Breast epithelium (tissue), 4 donors: ENCODE data around the gene PYGB. TPM values are rescaled to one million over a fixed set of nuclear protein-coding genes. Genes with fewer than 3 reads are reported as not detected.
"Not testable (repeated sequence)": the region's sequence is repeated elsewhere in the genome, so short reads cannot be mapped to it uniquely, and the experiment has no call there.

Experiments used
- DNase-seq, 2 donors: peaks; one replicate each; pipeline ENCODE4 v3.0.0-alpha.2; 2019; ENCODE audit warnings: low spot score in 2 of 2
- H3K27ac ChIP-seq, 2 donors: fragments of 200-600 bp; sonication (generic) in 1 of 2; one replicate each; pipeline ENCODE4 v1.5.1; 2016 to 2019; ENCODE audit warnings: mild to moderate bottlenecking in 1 of 2
- H3K27me3 ChIP-seq, 2 donors: fragments of 200-600 bp; sonication (generic) in 1 of 2; one replicate each; pipeline versions ENCODE4 v1.5.1 to v1.6.0; 2017 to 2019; ENCODE audit warnings: control low read depth in 1 of 2, mild to moderate bottlenecking in 1 of 2
- H3K36me3 ChIP-seq: fragments of 200-600 bp; one replicate; pipeline ENCODE4 v1.5.1; 2019
- H3K4me1 ChIP-seq, 2 donors: fragments of 200-600 bp; sonication (generic); one replicate each; pipeline ENCODE4 v1.5.1; 2016 to 2019; ENCODE audit warnings: control low read depth in 1 of 2
- H3K4me3 ChIP-seq, 3 donors: fragments of 200-600 bp; sonication (generic); 1 replicate in 2 of 3; 2 replicates in 1 of 3; pipeline ENCODE4 v1.5.1; 2016 to 2019; ENCODE audit warnings: mild to moderate bottlenecking in 3 of 3, moderate library complexity in 2 of 3
- H3K9me3 ChIP-seq, 2 donors: fragments of 200-600 bp; sonication (generic) in 1 of 2; one replicate each; pipeline ENCODE4 v1.5.1; 2016 to 2019; ENCODE audit warnings: control low read depth in 1 of 2
- POLR2A ChIP-seq: fragments of 450-650 bp; IDR thresholded peaks from one replicate; pipeline ENCODE4 v1.6.1; 2016; ENCODE audit warnings: antibody characterized with exemption, mild to moderate bottlenecking, moderate library complexity
- POLR2AphosphoS5 ChIP-seq, 3 donors: sonication (generic); formaldehyde crosslinking; IDR thresholded peaks; one replicate each; pipeline ENCODE4 v1.6.1; 2017; ENCODE audit warnings: antibody characterized with exemption in 3 of 3
- intact Hi-C: fragments of 100-400 bp; cut with DNase I; formaldehyde crosslinking; loops from one replicate; pipeline ENCODE4 v1.15.1; 2023; ENCODE audit warnings: low total_unique reads
- total RNA-seq, 3 donors: library from RNA; depleted of rRNA; stranded (reverse); fragments of >200 nt; gene quantifications; one replicate each; pipeline ENCODE4 v1.1.0, GENCODE V29; 2016
- TF ChIP-seq, protein P1 (sequence below), 3 donors: fragments of 450-650 bp; IDR thresholded peaks; one replicate each; pipeline ENCODE4 v1.5.1; 2016 to 2017; ENCODE audit warnings: antibody characterized with exemption in 3 of 3, mild to moderate bottlenecking in 3 of 3, moderate library complexity in 3 of 3

PYGB gene
- total RNA-seq, 3 donors from 2014 or later = 95.7 to 128 (median 121) TPM

DNA sequence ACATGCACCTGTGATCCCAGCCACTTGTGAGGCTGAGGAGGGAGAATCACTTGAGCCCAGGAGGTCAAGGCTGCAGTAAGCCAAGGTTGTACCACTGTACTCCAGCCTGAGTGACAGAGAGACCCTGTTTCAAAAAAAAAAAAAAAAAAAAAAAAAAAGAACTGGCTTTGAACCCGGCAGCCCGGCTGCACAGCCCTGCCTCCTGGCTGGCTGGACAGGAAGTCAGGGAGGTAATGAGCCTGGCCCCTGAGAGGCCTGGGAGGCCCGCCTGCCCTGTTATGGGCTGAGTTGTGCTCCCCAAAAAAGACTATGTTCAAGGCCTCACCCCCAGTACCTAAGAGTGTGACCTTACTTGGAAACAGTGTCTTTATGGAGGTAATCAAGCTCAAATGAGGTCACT, 77.2 kb downstream of the PYGB start:
- no peaks in the 10 kb centered on the region for H3K9me3 ChIP-seq
- DNase-seq = no peak
- H3K4me1 ChIP-seq = no peaks in the 10 kb centered on the region
- H3K27me3 ChIP-seq = no peaks in the 10 kb centered on the region
- no peak for TF ChIP-seq POLR2AphosphoS5 (IDR thresholded peaks at IDR 0.05)
- TF ChIP-seq POLR2A = no peak
- TF ChIP-seq, protein P1, sequence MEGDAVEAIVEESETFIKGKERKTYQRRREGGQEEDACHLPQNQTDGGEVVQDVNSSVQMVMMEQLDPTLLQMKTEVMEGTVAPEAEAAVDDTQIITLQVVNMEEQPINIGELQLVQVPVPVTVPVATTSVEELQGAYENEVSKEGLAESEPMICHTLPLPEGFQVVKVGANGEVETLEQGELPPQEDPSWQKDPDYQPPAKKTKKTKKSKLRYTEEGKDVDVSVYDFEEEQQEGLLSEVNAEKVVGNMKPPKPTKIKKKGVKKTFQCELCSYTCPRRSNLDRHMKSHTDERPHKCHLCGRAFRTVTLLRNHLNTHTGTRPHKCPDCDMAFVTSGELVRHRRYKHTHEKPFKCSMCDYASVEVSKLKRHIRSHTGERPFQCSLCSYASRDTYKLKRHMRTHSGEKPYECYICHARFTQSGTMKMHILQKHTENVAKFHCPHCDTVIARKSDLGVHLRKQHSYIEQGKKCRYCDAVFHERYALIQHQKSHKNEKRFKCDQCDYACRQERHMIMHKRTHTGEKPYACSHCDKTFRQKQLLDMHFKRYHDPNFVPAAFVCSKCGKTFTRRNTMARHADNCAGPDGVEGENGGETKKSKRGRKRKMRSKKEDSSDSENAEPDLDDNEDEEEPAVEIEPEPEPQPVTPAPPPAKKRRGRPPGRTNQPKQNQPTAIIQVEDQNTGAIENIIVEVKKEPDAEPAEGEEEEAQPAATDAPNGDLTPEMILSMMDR (IDR thresholded peaks at IDR 0.05) = no peak
- intact Hi-C loops = no loop called here
- H3K27ac ChIP-seq = no peak overlapping the region
- no peaks in the 10 kb centered on the region for H3K36me3 ChIP-seq
- H3K4me3 ChIP-seq = no peak overlapping the region

DNA sequence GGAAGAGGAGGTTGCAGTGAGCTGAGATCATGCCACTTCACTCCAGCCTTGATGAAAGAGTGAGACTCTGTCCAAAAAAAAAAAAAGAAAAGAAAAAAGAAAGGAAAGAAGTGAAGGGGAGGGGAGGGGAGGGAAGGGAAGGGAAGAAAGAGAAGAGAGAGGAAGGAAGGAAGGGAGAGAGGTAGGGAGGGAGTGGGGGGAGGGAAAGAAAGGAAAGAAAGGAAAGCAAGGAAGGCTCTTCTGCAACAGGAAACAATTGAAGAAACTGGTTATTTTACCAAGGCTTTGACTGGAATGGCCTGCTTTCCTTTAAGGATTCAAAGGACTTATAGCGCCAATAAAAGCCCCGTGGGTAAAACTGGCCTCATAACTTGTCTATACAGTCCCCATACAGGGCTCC, 78.1 kb downstream of the PYGB start:
- Histone ChIP-seq H3K4me3 (no peak overlapping the region), H3K36me3 (no peaks in the 10 kb centered on the region), H3K9me3 (no peaks in the 10 kb centered on the region), H3K27me3 (no peaks in the 10 kb centered on the region), H3K4me1 (no peaks in the 10 kb centered on the region), H3K27ac (no peak overlapping the region)
- TF ChIP-seq POLR2AphosphoS5 (IDR thresholded peaks at IDR 0.05) (no peak), POLR2A (no peak)
- TF ChIP-seq, protein P1 (IDR thresholded peaks at IDR 0.05) = no peak
- no peak for DNase-seq
- intact Hi-C loops = no loop called here

DNA sequence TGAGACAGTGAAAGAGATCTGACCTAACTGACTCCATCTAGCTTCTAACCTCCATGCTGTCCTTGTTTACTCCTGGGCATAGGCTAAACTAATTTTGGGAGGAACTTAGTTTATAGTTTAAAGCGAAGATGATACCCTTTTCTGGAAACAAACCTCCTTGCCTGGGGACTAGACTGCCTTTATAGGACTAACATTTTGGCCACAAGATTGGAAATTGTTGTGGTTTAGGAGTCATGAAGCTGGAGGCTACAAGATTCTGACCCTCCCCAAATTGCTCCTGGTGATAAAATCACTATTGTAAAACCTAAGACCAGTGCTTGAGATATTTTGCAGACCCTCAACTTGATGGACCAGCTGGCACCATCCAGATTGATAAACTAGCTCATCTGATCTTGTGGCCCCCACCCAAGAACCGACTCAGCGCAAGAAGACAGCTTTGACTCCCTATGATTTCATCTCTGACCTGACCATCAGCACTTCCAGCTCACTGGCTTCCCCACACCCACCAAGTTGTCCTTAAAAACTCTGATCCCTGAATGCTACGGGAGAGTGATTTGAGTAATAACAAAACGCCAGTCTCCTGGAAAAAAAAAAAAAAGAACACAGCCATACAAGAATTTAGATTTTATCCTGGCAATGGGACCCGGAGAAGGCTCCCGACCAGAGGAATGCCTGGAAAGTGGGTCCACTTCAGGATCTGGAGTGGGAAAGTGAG, 79.8 kb downstream of the PYGB start:
- Histone ChIP-seq H3K27me3 (no peaks in the 10 kb centered on the region), H3K36me3 (no peaks in the 10 kb centered on the region), H3K4me1 (no peaks in the 10 kb centered on the region), H3K4me3 (no peak overlapping the region), H3K9me3 (no peaks in the 10 kb centered on the region), H3K27ac (no peak overlapping the region)
- intact Hi-C loops = no loop called here
- DNase-seq = no peak
- TF ChIP-seq POLR2A = no peak
- TF ChIP-seq POLR2AphosphoS5 (IDR thresholded peaks at IDR 0.05) = no peak
- TF ChIP-seq, protein P1 (IDR thresholded peaks at IDR 0.05) = no peak

DNA sequence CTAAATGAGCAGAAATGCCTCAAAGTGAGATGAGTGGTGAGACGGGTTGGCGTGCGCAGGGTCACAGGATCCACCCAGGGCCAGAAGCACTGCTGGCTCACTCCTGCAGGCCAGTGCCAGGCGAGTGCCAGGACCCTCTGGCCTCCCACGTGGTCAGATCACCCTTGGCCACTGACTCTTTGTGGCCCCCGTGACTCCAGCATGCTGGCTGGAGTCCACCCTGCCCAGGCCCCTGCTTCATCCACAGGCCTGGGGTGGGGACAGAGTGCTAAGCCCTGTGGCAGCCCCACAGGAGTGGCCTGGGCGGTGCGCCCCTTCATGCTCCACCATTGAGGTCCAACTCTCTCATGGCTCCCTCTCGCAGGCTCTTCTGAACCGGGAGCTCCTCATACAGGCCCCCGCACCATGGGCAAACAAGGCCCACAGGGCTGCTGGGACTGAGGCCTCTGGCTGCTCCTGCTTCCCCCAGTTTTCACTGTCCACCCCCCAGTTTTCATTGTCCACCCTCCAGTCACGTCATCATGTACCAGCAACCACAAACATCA, 81.1 kb downstream of the PYGB start:
- DNase-seq = peak in 1 of 2 donors; percentile 47
- no peaks in the 10 kb centered on the region for H3K9me3 ChIP-seq
- TF ChIP-seq POLR2AphosphoS5 (IDR thresholded peaks at IDR 0.05) = no peak
- TF ChIP-seq, protein P1 (IDR thresholded peaks at IDR 0.05) = no peak
- TF ChIP-seq POLR2A = no peak
- intact Hi-C loops = no loop called here
- no peaks in the 10 kb centered on the region for H3K27me3 ChIP-seq
- H3K36me3 ChIP-seq = no peaks in the 10 kb centered on the region
- H3K27ac ChIP-seq = no peak overlapping the region
- H3K4me1 ChIP-seq = no peaks in the 10 kb centered on the region
- H3K4me3 ChIP-seq = no peak overlapping the region

DNA sequence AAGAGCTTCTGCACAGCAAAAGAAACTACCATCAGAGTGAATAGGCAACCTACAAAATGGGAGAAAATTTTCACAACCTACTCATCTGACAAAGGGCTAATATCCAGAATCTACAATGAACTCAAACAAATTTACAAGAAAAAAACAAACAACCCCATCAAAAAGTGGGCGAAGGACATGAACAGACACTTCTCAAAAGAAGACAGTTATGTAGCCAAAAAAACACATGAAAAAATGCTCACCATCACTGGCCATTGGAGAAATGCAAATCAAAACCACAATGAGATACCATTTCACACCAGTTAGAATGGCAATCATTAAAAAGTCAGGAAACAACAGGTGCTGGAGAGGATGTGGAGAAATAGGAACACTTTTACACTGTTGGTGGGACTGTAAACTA, 87.1 kb downstream of the PYGB start:
- DNase-seq, H3K27me3 ChIP-seq, H3K27ac ChIP-seq, intact Hi-C loops, H3K4me3 ChIP-seq, H3K4me1 ChIP-seq, H3K36me3 ChIP-seq, H3K9me3 ChIP-seq: not testable (repeated sequence)
